IgD-negative memory B cell (primary cell): Measurements from ENCODE around the gene DOCK1. TPM values are rescaled to one million over a fixed set of nuclear protein-coding genes. Genes with fewer than 3 reads are reported as not detected.

Experiments
- H3K27ac Mint-ChIP-seq, 3 donors: one replicate each; pipeline ENCODE4 v1.8.0; 2020 to 2022; ENCODE audit warnings: mild to moderate bottlenecking in 3 of 3, mixed read lengths in 3 of 3, moderate library complexity in 1 of 3
- H3K27me3 Mint-ChIP-seq: one replicate; pipeline ENCODE4 v1.8.0; 2021; ENCODE audit warnings: mixed read lengths
- H3K36me3 Mint-ChIP-seq: one replicate; pipeline ENCODE4 v1.8.0; 2020; ENCODE audit warnings: mild to moderate bottlenecking, mixed read lengths
- H3K4me1 Mint-ChIP-seq, 3 donors: one replicate each; pipeline ENCODE4 v1.8.0; 2020 to 2022; ENCODE audit warnings: mixed read lengths in 3 of 3, mild to moderate bottlenecking in 1 of 3
- H3K4me3 Mint-ChIP-seq, 4 donors: one replicate each; pipeline ENCODE4 v1.8.0; 2020 to 2022; ENCODE audit warnings: mild to moderate bottlenecking in 4 of 4, mixed read lengths in 4 of 4, moderate library complexity in 3 of 4
- H3K9me3 Mint-ChIP-seq, 3 donors: one replicate each; pipeline ENCODE4 v1.8.0; 2020 to 2021; ENCODE audit warnings: mixed read lengths in 3 of 3, mild to moderate bottlenecking in 1 of 3
- polyA plus RNA-seq: library from polyadenylated mRNA; unstranded; fragments of 300-500 nt; fragmentation: Illumina TruSeq; gene quantifications from one replicate; pipeline ENCODE4 v1.2.3, GENCODE V29; 2021

The DOCK1 gene
- polyA plus RNA-seq, 1 donor from 2014 or later: not detected

GRCh38 chr10:127210936-127211466 is 305.8 kb downstream of the DOCK1 start:
- H3K9me3 Mint-ChIP-seq: peaks cover 0 to 2% (median 0%) of the 10 kb centered on the region in 3 donors
- no peaks in the 10 kb centered on the region for H3K27me3 Mint-ChIP-seq
- no peak overlapping the region for H3K27ac Mint-ChIP-seq
- H3K4me1 Mint-ChIP-seq: no peaks in the 10 kb centered on the region
- H3K4me3 Mint-ChIP-seq: no peak overlapping the region
- no peaks in the 10 kb centered on the region for H3K36me3 Mint-ChIP-seq

GRCh38 chr10:127215866-127216265 is 310.6 kb downstream of the DOCK1 start:
- Mint-ChIP-seq H3K4me3 (no peak overlapping the region), H3K36me3 (no peaks in the 10 kb centered on the region), H3K4me1 (no peaks in the 10 kb centered on the region), H3K27ac (no peak overlapping the region), H3K27me3 (no peaks in the 10 kb centered on the region), H3K9me3 (peaks cover 0 to 11% (median 6%) of the 10 kb centered on the region in 3 donors)

GRCh38 chr10:127216274-127216673 is 311.0 kb downstream of the DOCK1 start:
- no peaks in the 10 kb centered on the region for H3K36me3 Mint-ChIP-seq
- H3K4me3 Mint-ChIP-seq: no peak overlapping the region
- no peak overlapping the region for H3K27ac Mint-ChIP-seq
- H3K9me3 Mint-ChIP-seq: peaks cover 0 to 11% (median 9%) of the 10 kb centered on the region in 3 donors
- no peaks in the 10 kb centered on the region for H3K27me3 Mint-ChIP-seq
- H3K4me1 Mint-ChIP-seq: no peaks in the 10 kb centered on the region

- Mint-ChIP-seq H3K27ac (no peak overlapping the region), H3K27me3 (no peaks in the 10 kb centered on the region), H3K4me3 (no peak overlapping the region), H3K4me1 (no peaks in the 10 kb centered on the region), H3K36me3 (no peaks in the 10 kb centered on the region), H3K9me3 (peaks cover under 1 to 12% (median 11%) of the 10 kb centered on the region in 3 donors)
Observed at GRCh38 chr10:127216786-127217185, 311.6 kb downstream of the DOCK1 start.

GRCh38 chr10:127218658-127219057 is 313.4 kb downstream of the DOCK1 start:
- Mint-ChIP-seq H3K36me3 (no peaks in the 10 kb centered on the region), H3K27me3 (no peaks in the 10 kb centered on the region), H3K4me1 (no peaks in the 10 kb centered on the region), H3K9me3 (peaks cover 1 to 14% (median 11%) of the 10 kb centered on the region in 3 donors), H3K27ac (no peak overlapping the region), H3K4me3 (no peak overlapping the region)

GRCh38 chr10:127221281-127221680 is 316.1 kb downstream of the DOCK1 start:
- no peaks in the 10 kb centered on the region for H3K4me1 Mint-ChIP-seq
- H3K27me3 Mint-ChIP-seq: no peaks in the 10 kb centered on the region
- H3K36me3 Mint-ChIP-seq: no peaks in the 10 kb centered on the region
- H3K9me3 Mint-ChIP-seq: peaks cover 1 to 13% (median 11%) of the 10 kb centered on the region in 3 donors
- H3K4me3 Mint-ChIP-seq: no peak overlapping the region
- H3K27ac Mint-ChIP-seq: no peak overlapping the region

- Mint-ChIP-seq H3K4me1 (no peaks in the 10 kb centered on the region), H3K27ac (no peak overlapping the region), H3K27me3 (no peaks in the 10 kb centered on the region), H3K9me3 (peaks cover 0 to 8% (median 2%) of the 10 kb centered on the region in 3 donors), H3K4me3 (no peak overlapping the region), H3K36me3 (no peaks in the 10 kb centered on the region)
Observed at GRCh38 chr10:127227027-127227426, 321.8 kb downstream of the DOCK1 start.

- no peaks in the 10 kb centered on the region for H3K36me3 Mint-ChIP-seq
- H3K4me3 Mint-ChIP-seq: no peak overlapping the region
- peaks cover 0 to 9% (median 0%) of the 10 kb centered on the region in 3 donors for H3K9me3 Mint-ChIP-seq
Observed at GRCh38 chr10:127227663-127228062, 322.4 kb downstream of the DOCK1 start.

GRCh38 chr10:127228195-127228787 is 323.1 kb downstream of the DOCK1 start:
- peaks cover 0 to 11% (median 0%) of the 10 kb centered on the region in 3 donors for H3K9me3 Mint-ChIP-seq
- no peaks in the 10 kb centered on the region for H3K36me3 Mint-ChIP-seq
- no peak overlapping the region for H3K4me3 Mint-ChIP-seq
- H3K4me1 Mint-ChIP-seq: no peaks in the 10 kb centered on the region
- H3K27me3 Mint-ChIP-seq: no peaks in the 10 kb centered on the region
- H3K27ac Mint-ChIP-seq: no peak overlapping the region

More at GRCh38 chr10:127227663-127228062, 322.4 kb downstream of the DOCK1 start:
- no peaks in the 10 kb centered on the region for H3K4me1 Mint-ChIP-seq
- H3K27me3 Mint-ChIP-seq: no peaks in the 10 kb centered on the region
- no peak overlapping the region for H3K27ac Mint-ChIP-seq

- H3K36me3 Mint-ChIP-seq: no peaks in the 10 kb centered on the region
- no peak overlapping the region for H3K4me3 Mint-ChIP-seq
- no peaks in the 10 kb centered on the region for H3K4me1 Mint-ChIP-seq
- H3K27me3 Mint-ChIP-seq: no peaks in the 10 kb centered on the region
- peaks cover 0 to 10% (median 1%) of the 10 kb centered on the region in 3 donors for H3K9me3 Mint-ChIP-seq
- no peak overlapping the region for H3K27ac Mint-ChIP-seq
Observed at GRCh38 chr10:127234306-127234800, 329.1 kb downstream of the DOCK1 start.

GRCh38 chr10:127236266-127236665 is 331.0 kb downstream of the DOCK1 start:
- no peaks in the 10 kb centered on the region for H3K36me3 Mint-ChIP-seq
- no peak overlapping the region for H3K27ac Mint-ChIP-seq
- H3K4me1 Mint-ChIP-seq: no peaks in the 10 kb centered on the region
- peaks cover 0 to 9% (median 1%) of the 10 kb centered on the region in 3 donors for H3K9me3 Mint-ChIP-seq
- H3K4me3 Mint-ChIP-seq: no peak overlapping the region
- H3K27me3 Mint-ChIP-seq: no peaks in the 10 kb centered on the region

GRCh38 chr10:127242914-127243313 is 337.7 kb downstream of the DOCK1 start:
- Mint-ChIP-seq H3K4me3 (no peak overlapping the region), H3K36me3 (no peaks in the 10 kb centered on the region), H3K4me1 (no peaks in the 10 kb centered on the region), H3K27me3 (no peaks in the 10 kb centered on the region), H3K9me3 (peaks cover 0 to 8% (median 1%) of the 10 kb centered on the region in 3 donors), H3K27ac (no peak overlapping the region)

- Mint-ChIP-seq H3K36me3 (no peaks in the 10 kb centered on the region), H3K27me3 (no peaks in the 10 kb centered on the region), H3K27ac (no peak overlapping the region), H3K9me3 (peaks cover 0 to 8% (median 0%) of the 10 kb centered on the region in 3 donors), H3K4me1 (no peaks in the 10 kb centered on the region), H3K4me3 (no peak overlapping the region)
Observed at GRCh38 chr10:127243490-127244272, 338.5 kb downstream of the DOCK1 start.

- H3K27ac Mint-ChIP-seq: no peak overlapping the region
- no peaks in the 10 kb centered on the region for H3K4me1 Mint-ChIP-seq
Observed at GRCh38 chr10:127245456-127245855, 340.2 kb downstream of the DOCK1 start.

GRCh38 chr10:127250031-127250430 is 344.8 kb downstream of the DOCK1 start:
- Mint-ChIP-seq H3K27me3 (no peaks in the 10 kb centered on the region), H3K9me3 (peaks cover 0 to 7% (median 3%) of the 10 kb centered on the region in 3 donors), H3K27ac (no peak overlapping the region), H3K36me3 (no peaks in the 10 kb centered on the region), H3K4me1 (no peaks in the 10 kb centered on the region), H3K4me3 (no peak overlapping the region)

More at GRCh38 chr10:127245456-127245855, 340.2 kb downstream of the DOCK1 start:
- Mint-ChIP-seq H3K9me3 (peaks cover 0 to 8% (median 0%) of the 10 kb centered on the region in 3 donors), H3K36me3 (no peaks in the 10 kb centered on the region), H3K4me3 (no peak overlapping the region), H3K27me3 (no peaks in the 10 kb centered on the region)
